GM12878 (cell line): ENCODE measurements around the gene SLC25A26. TPM values are rescaled to one million over a fixed set of nuclear protein-coding genes. Genes with fewer than 3 reads are reported as not detected.

Source experiments
- ATAC-seq: fragments of 200-7000 bp; cut with Tn5 transposase; 3 replicates; pipeline ENCODE4 v1.9.1; 2020; ENCODE audit warnings: mild to moderate bottlenecking, moderate library complexity
- BruUV-seq: library from RNA; stranded (reverse); fragments of 400-500 nt; replicated peaks from 2 replicates; lab custom pipeline; 2021; lab: Mats Ljungman, UMichigan
- CTCF ChIA-PET: fragments of 300-600 bp; sonication (Branson Sonifier 250); formaldehyde crosslinking; extraction: SDS; loops from one replicate; lab custom pipeline; 2021; ENCODE audit warnings: inconsistent platforms; lab: Yijun Ruan, JAX
- POLR2A ChIA-PET: fragments of 350-600 bp; formaldehyde crosslinking; extraction: SDS; loops from one replicate; lab custom pipeline; 2021; ENCODE audit warnings: inconsistent platforms; lab: Charles Lee
- RAD21 ChIA-PET: fragments of 300-600 bp; sonication (Branson Sonifier 250); formaldehyde crosslinking; loops from one replicate; lab custom pipeline; 2023; ENCODE audit warnings: antibody characterized with exemption; ENCODE audit not compliant: unreplicated experiment; lab: Charles Lee
- SMC1A ChIA-PET: fragments of 300-600 bp; sonication (Branson Sonifier 250); formaldehyde crosslinking; loops from one replicate; lab custom pipeline; 2023; ENCODE audit not compliant: unreplicated experiment, uncharacterized antibody; lab: Charles Lee
- DNase-seq: peaks from one replicate; pipeline ENCODE4 v3.0.0-alpha.2; 2011; ENCODE audit warnings: low read depth, low spot score
- FAIRE-seq: peaks from 3 replicates; lab custom pipeline; 2011; peaks lifted over from hg19 to GRCh38; lab: Jason Lieb, UNC
- H2AFZ ChIP-seq: 2 replicates; pipeline ENCODE4 v1.6.0; 2011; ENCODE audit warnings: low read depth, low read length, control low read depth; ENCODE audit not compliant: control insufficient read depth
- H3K27ac ChIP-seq: 2 replicates; pipeline ENCODE4 v1.5.1; 2011; ENCODE audit warnings: control low read depth; ENCODE audit not compliant: control insufficient read depth, insufficient read depth
- H3K27me3 ChIP-seq, 2 experiments: replicated peaks in 1 of 2; 2 replicates each; pipeline versions ENCODE4 v1.6.0 to v1.6.1; 2011; ENCODE audit warnings: low read length in 1 of 2; ENCODE audit not compliant: control insufficient read depth in 2 of 2, insufficient read depth in 2 of 2
- H3K36me3 ChIP-seq, 2 experiments: 2 replicates each; pipeline ENCODE4 v1.5.1; 2011; ENCODE audit warnings: low read length in 1 of 2; ENCODE audit not compliant: control insufficient read depth in 2 of 2, insufficient read depth in 2 of 2
- H3K4me1 ChIP-seq: 2 replicates; pipeline ENCODE4 v1.6.1; 2011; ENCODE audit warnings: mild to moderate bottlenecking, low read length, moderate library complexity, mixed read lengths; ENCODE audit not compliant: control insufficient read depth, insufficient read depth
- H3K4me2 ChIP-seq: 2 replicates; pipeline ENCODE4 v1.6.0; 2011; ENCODE audit warnings: control low read depth; ENCODE audit not compliant: control insufficient read depth, insufficient read depth
- H3K4me3 ChIP-seq: fragments of 200-600 bp; sonication (generic); 2 replicates; pipeline ENCODE4 v1.5.1; 2016
- H3K79me2 ChIP-seq: 2 replicates; pipeline ENCODE4 v1.6.0; 2011; ENCODE audit warnings: low read length; ENCODE audit not compliant: control insufficient read depth, insufficient read depth
- H3K9ac ChIP-seq: 2 replicates; pipeline ENCODE4 v1.8.0; 2011; ENCODE audit warnings: low read length, control low read depth, mixed read lengths; ENCODE audit not compliant: control insufficient read depth, insufficient read depth
- H3K9me3 ChIP-seq: replicated peaks from 3 replicates; pipeline ENCODE4 v1.5.1; 2011; ENCODE audit warnings: mild to moderate bottlenecking, low read length; ENCODE audit not compliant: control insufficient read depth, insufficient read depth
- H4K20me1 ChIP-seq: 2 replicates; pipeline ENCODE4 v1.6.0; 2011; ENCODE audit not compliant: control insufficient read depth, insufficient read depth
- ASH2L ChIP-seq: fragments of 300-600, 200-600 bp; sonication (generic); IDR thresholded peaks from 2 replicates; pipeline ENCODE4 v1.6.1; 2017; ENCODE audit warnings: low read depth, mild to moderate bottlenecking, borderline replicate concordance
- BHLHE40 ChIP-seq, 2 experiments: fragments of 450-650 bp in 1 of 2; IDR thresholded peaks; 2 replicates each; pipeline ENCODE4 v1.6.1; 2011 to 2017; ENCODE audit warnings: low read depth in 2 of 2, borderline replicate concordance in 1 of 2, improper control_type of control experiment in 1 of 2, low read length in 1 of 2, mild to moderate bottlenecking in 1 of 2
- CEBPZ ChIP-seq: fragments of 150-350 bp; IDR thresholded peaks from 2 replicates; pipeline ENCODE4 v1.6.1; 2016; ENCODE audit warnings: low read depth, low read length
- CREB1 ChIP-seq: IDR thresholded peaks from 2 replicates; pipeline ENCODE4 v1.6.1; 2012; ENCODE audit warnings: low read depth, mild to moderate bottlenecking, inconsistent platforms
- EP300 ChIP-seq, 2 experiments: fragments of 150-350 bp in 1 of 2; IDR thresholded peaks; 2 replicates each; pipeline ENCODE4 v1.6.1; 2011 to 2012; ENCODE audit warnings: low read depth in 2 of 2, low read length in 2 of 2, borderline replicate concordance in 1 of 2, improper control_type of control experiment in 1 of 2, inconsistent platforms in 1 of 2; ENCODE audit not compliant: control insufficient read depth in 1 of 2
- FOXK2 ChIP-seq: fragments of 450-650 bp; IDR thresholded peaks from 2 replicates; pipeline ENCODE4 v1.6.1; 2017; ENCODE audit warnings: mild to moderate bottlenecking, moderate library complexity
- IKZF1 ChIP-seq: fragments of 450-650 bp; conservative IDR thresholded peaks from 2 replicates; pipeline ENCODE4 v1.6.1; 2017; ENCODE audit warnings: antibody characterized with exemption, mild to moderate bottlenecking
- NFXL1 ChIP-seq: fragments of 450-650 bp; IDR thresholded peaks from 2 replicates; pipeline ENCODE4 v1.6.1; 2017; ENCODE audit warnings: antibody characterized with exemption, mild to moderate bottlenecking, borderline replicate concordance
- PAX8 ChIP-seq: fragments of 450-650 bp; IDR thresholded peaks from 2 replicates; pipeline ENCODE4 v1.6.1; 2017; ENCODE audit warnings: mild to moderate bottlenecking, moderate library complexity
- SMARCA5 ChIP-seq: fragments of 450-650 bp; IDR thresholded peaks from 2 replicates; pipeline ENCODE4 v1.6.1; 2017; ENCODE audit warnings: mild to moderate bottlenecking
- SMC3 ChIP-seq: IDR thresholded peaks from 2 replicates; pipeline ENCODE4 v1.6.1; 2011; ENCODE audit warnings: low read length, improper control_type of control experiment, borderline replicate concordance
- WRNIP1 ChIP-seq: IDR thresholded peaks from 2 replicates; pipeline ENCODE4 v1.6.1; 2011; ENCODE audit warnings: low read depth, low read length, improper control_type of control experiment, borderline replicate concordance
- WGBS: methylation state at CpG from one replicate; pipeline ENCODE4 v1.1.6; 2016; ENCODE audit warnings: low lambda C conversion rate; ENCODE audit not compliant: insufficient replicate concordance, insufficient coverage; ENCODE audit errors: missing lambda C conversion rate; 5-methylcytosine and 5-hydroxymethylcytosine counted together
- in situ Hi-C: fragments of 300-500 bp; cut with MboI; formaldehyde crosslinking; loops from 9 replicates; pipeline ENCODE4 v1.14.3; 2018; ENCODE audit warnings: mixed read lengths
- intact Hi-C: fragments of 100-400 bp; cut with micrococcal nuclease; formaldehyde crosslinking; loops from one replicate; pipeline ENCODE4 v1.14.2; 2022; ENCODE audit not compliant: unreplicated experiment
- polyA plus RNA-seq, 11 experiments: library from polyadenylated mRNA; depleted of rRNA in 4 of 11; unstranded in 6 of 11; stranded (reverse) in 5 of 11; fragments of >200 nt; fragmentation: Nextera tagmentation in 4 of 11; fragmentation: Illumina TruSeq in 1 of 11; extraction: Ambion mirVana in 4 of 11; extraction: Trizol in 1 of 11; gene quantifications; 1 replicate in 1 of 11; 2 replicates in 10 of 11; pipeline versions ENCODE4 v1.2.1 to v1.2.3, GENCODE V29; 2011 to 2016; ENCODE audit warnings: inconsistent platforms in 2 of 11, missing spikeins in 2 of 11, low read depth in 1 of 11
- total RNA-seq, 4 experiments: library from RNA; depleted of rRNA in 3 of 4; stranded (reverse); fragments of >200 nt in 3 of 4; fragmentation: Illumina TruSeq in 1 of 4; extraction: Trizol in 1 of 4; gene quantifications; 2 replicates each; pipeline versions ENCODE4 v1.2.1 to v1.2.3, GENCODE V29; 2013 to 2021
- TF ChIP-seq, protein P1 (sequence below): IDR thresholded peaks from 2 replicates; pipeline ENCODE4 v1.6.1; 2012; ENCODE audit warnings: low read length, inconsistent platforms
- TF ChIP-seq, protein P2 (sequence below): fragments of 450-650 bp; IDR thresholded peaks from 2 replicates; pipeline ENCODE4 v1.6.1; 2017; ENCODE audit warnings: mild to moderate bottlenecking, moderate library complexity

SLC25A26 gene
- total and polyA plus RNA-seq, 10 of the 15 experiments (the other 5 are each of a cell fraction or from before 2014, with no cell fraction given) = 14.6 to 49.7 (median 24.9) TPM

DNA sequence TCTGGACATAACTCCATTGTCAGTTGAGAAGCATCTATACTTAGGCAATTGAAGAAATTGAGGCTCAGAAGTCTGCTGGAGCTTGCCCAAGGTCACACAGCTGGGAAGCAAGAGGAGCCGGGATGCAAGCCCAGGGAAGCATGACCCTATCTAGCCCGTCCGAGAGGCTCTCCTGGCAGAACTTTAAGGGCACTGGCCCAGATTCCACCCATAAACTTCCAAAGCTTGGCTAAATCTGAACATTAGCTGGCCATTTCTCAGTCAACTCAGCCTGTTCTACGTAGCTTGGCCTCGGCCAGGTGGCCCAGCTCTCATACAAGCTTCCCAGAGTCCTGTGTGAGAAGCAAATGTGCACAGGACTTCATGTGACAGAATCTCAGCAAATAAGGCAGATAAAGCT is 204.2 kb downstream of the SLC25A26 start:
- H3K36me3 ChIP-seq = no peaks in the 10 kb centered on the region
- TF ChIP-seq, protein P1, sequence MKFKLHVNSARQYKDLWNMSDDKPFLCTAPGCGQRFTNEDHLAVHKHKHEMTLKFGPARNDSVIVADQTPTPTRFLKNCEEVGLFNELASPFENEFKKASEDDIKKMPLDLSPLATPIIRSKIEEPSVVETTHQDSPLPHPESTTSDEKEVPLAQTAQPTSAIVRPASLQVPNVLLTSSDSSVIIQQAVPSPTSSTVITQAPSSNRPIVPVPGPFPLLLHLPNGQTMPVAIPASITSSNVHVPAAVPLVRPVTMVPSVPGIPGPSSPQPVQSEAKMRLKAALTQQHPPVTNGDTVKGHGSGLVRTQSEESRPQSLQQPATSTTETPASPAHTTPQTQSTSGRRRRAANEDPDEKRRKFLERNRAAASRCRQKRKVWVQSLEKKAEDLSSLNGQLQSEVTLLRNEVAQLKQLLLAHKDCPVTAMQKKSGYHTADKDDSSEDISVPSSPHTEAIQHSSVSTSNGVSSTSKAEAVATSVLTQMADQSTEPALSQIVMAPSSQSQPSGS = no peak
- no peak for TF ChIP-seq SMARCA5
- no peak for TF ChIP-seq FOXK2
- TF ChIP-seq PAX8 = no peak
- TF ChIP-seq, protein P2, sequence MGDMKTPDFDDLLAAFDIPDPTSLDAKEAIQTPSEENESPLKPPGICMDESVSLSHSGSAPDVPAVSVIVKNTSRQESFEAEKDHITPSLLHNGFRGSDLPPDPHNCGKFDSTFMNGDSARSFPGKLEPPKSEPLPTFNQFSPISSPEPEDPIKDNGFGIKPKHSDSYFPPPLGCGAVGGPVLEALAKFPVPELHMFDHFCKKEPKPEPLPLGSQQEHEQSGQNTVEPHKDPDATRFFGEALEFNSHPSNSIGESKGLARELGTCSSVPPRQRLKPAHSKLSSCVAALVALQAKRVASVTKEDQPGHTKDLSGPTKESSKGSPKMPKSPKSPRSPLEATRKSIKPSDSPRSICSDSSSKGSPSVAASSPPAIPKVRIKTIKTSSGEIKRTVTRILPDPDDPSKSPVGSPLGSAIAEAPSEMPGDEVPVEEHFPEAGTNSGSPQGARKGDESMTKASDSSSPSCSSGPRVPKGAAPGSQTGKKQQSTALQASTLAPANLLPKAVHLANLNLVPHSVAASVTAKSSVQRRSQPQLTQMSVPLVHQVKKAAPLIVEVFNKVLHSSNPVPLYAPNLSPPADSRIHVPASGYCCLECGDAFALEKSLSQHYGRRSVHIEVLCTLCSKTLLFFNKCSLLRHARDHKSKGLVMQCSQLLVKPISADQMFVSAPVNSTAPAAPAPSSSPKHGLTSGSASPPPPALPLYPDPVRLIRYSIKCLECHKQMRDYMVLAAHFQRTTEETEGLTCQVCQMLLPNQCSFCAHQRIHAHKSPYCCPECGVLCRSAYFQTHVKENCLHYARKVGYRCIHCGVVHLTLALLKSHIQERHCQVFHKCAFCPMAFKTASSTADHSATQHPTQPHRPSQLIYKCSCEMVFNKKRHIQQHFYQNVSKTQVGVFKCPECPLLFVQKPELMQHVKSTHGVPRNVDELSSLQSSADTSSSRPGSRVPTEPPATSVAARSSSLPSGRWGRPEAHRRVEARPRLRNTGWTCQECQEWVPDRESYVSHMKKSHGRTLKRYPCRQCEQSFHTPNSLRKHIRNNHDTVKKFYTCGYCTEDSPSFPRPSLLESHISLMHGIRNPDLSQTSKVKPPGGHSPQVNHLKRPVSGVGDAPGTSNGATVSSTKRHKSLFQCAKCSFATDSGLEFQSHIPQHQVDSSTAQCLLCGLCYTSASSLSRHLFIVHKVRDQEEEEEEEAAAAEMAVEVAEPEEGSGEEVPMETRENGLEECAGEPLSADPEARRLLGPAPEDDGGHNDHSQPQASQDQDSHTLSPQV = no peak
- no peak for TF ChIP-seq NFXL1
- TF ChIP-seq IKZF1 = no peak
- TF ChIP-seq CEBPZ = no peak
- no peak for TF ChIP-seq EP300 (IDR thresholded peaks at IDR 0.05; ENCODE audit: borderline replicate concordance in 1 of 2, control insufficient read depth in 1 of 2, low read depth in 2 of 2, low read length in 2 of 2)
- no peak for TF ChIP-seq SMC3
- no peak for TF ChIP-seq ASH2L
- TF ChIP-seq CREB1 = no peak
- no peak for TF ChIP-seq WRNIP1
- no peak for TF ChIP-seq BHLHE40 (IDR thresholded peaks at IDR 0.05; ENCODE audit: borderline replicate concordance in 1 of 2, low read depth in 2 of 2, low read length in 1 of 2)

More for the DNA sequence above, 204.2 kb downstream of the SLC25A26 start:
- SMC1A ChIA-PET = interaction anchor here (0.8 to 1.1 kb wide), 3 partner anchors 10 to 385 kb away, joined by 3 read pairs; no protein-coding TSS in a partner anchor
- Histone ChIP-seq H3K79me2 (no peaks in the 10 kb centered on the region), H3K4me2 (no peak overlapping the region), H3K4me1 (no peaks in the 10 kb centered on the region), H2AFZ (no peak overlapping the region), H3K27me3 (no peaks in the 10 kb centered on the region), H3K27ac (no peak overlapping the region), H3K9me3 (peaks cover 7% of the 10 kb centered on the region; the same call in 2 of the 3 replicates), H3K4me3 (no peak overlapping the region), H3K9ac (no peak overlapping the region), H4K20me1 (no peaks in the 10 kb centered on the region)
- in situ Hi-C loops (no loop called here), intact Hi-C loops (no loop called here)
- DNase-seq (no peak), ATAC-seq (no peak), FAIRE-seq (no peak)
- BruUV-seq = no TSS peak
- CTCF ChIA-PET = interaction anchor here (0.7 to 1.5 kb wide), 6 partner anchors 17 to 170 kb away, joined by 3 to 4 read pairs (median 3); no protein-coding TSS in a partner anchor
- POLR2A ChIA-PET = no interaction called here
- RAD21 ChIA-PET = no interaction called here
- WGBS = 72% methylated on average over 5 of the region's 5 CpGs
